Spinal cord (tissue), 10 donors: ENCODE data around the gene ADI1. TPM values are rescaled to one million over a fixed set of nuclear protein-coding genes. Genes with fewer than 3 reads are reported as not detected.
"Not testable (repeated sequence)": the region's sequence is repeated elsewhere in the genome, so short reads cannot be mapped to it uniquely, and the experiment has no call there.

Source experiments
- DNase-seq, 6 donors: peaks; one replicate each; pipeline versions ENCODE4 v3.0.0 to v3.0.0-alpha.2; 2013 to 2015; ENCODE audit warnings: low spot score in 6 of 6, low read depth in 4 of 6
- H3K27ac ChIP-seq: one replicate; pipeline ENCODE4 v1.5.1; 2013; ENCODE audit warnings: low read depth, low read length, control low read depth
- H3K27me3 ChIP-seq: one replicate; pipeline ENCODE4 v1.6.1; 2013; ENCODE audit warnings: low read length; ENCODE audit not compliant: control insufficient read depth, insufficient read depth
- H3K36me3 ChIP-seq: one replicate; pipeline ENCODE4 v1.6.1; 2013; ENCODE audit warnings: low read length; ENCODE audit not compliant: control insufficient read depth, insufficient read depth
- H3K4me1 ChIP-seq: one replicate; pipeline ENCODE4 v1.6.1; 2013; ENCODE audit warnings: low read length; ENCODE audit not compliant: control insufficient read depth, insufficient read depth
- H3K4me3 ChIP-seq: one replicate; pipeline ENCODE4 v1.5.1; 2013; ENCODE audit warnings: low read depth, low read length, control low read depth
- H3K9me3 ChIP-seq: one replicate; pipeline ENCODE4 v1.6.1; 2013; ENCODE audit warnings: low read length; ENCODE audit not compliant: control insufficient read depth, insufficient read depth
- WGBS: methylation state at CpG from one replicate; pipeline ENCODE4 v1.1.5; 2013; ENCODE audit warnings: missing lambda C conversion rate; ENCODE audit not compliant: insufficient coverage; 5-methylcytosine and 5-hydroxymethylcytosine counted together
- polyA plus RNA-seq, 2 donors: library from polyadenylated mRNA; unstranded; fragments of 120-200 nt; gene quantifications; one replicate each; pipeline ENCODE4 v1.2.1, GENCODE V29; 2013; ENCODE audit not compliant: insufficient read length in 2 of 2
- total RNA-seq, 2 donors: library from RNA; depleted of rRNA in 1 of 2; stranded (reverse); fragments of 120-200 nt in 1 of 2; fragments of >200 nt in 1 of 2; gene quantifications; one replicate each; pipeline versions ENCODE4 v1.2.3 to v1.2.4, GENCODE V29; 2013 to 2014
- donor health status: healthy.

Gene ADI1
- total and polyA plus RNA-seq, 4 donors, result 28.8 to 84.4 (median 43.1) TPM

DNA sequence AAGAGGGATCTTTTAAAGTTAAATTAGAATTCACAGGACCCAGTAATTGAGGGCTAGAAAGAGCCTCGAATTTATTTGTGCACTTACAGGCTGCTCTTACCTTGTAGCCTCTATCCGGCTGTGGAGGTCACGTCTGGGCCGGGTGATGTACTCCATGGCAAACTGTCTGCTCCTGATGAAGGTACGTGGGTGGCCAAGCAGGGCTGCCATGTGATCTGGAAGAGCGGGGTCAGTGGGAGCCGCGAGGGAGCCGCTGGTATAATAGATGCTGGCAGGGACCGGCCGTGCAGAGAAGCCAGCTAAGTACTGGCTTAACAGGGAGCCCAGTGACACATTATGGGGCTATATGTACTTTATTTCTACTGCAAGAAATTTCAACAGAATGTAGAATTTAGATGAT, 59.2 kb downstream of the ADI1 start:
- Histone ChIP-seq H3K4me1 (peaks cover 44% of the 10 kb centered on the region), H3K4me3 (no peak overlapping the region), H3K27ac (no peak overlapping the region), H3K9me3 (no peaks in the 10 kb centered on the region), H3K36me3 (peaks cover 69% of the 10 kb centered on the region), H3K27me3 (no peaks in the 10 kb centered on the region)
- DNase-seq, result peak in 1 of 6 donors; percentile 68
- 36% methylated on average over 11 of the region's 11 CpGs for WGBS

- Histone ChIP-seq H3K4me1 (peaks cover 42% of the 10 kb centered on the region), H3K4me3 (no peak overlapping the region), H3K9me3 (no peaks in the 10 kb centered on the region), H3K36me3 (peaks cover 69% of the 10 kb centered on the region), H3K27me3 (no peaks in the 10 kb centered on the region), H3K27ac (no peak overlapping the region)
- 81% methylated on average over 25 of the region's 25 CpGs for WGBS
- DNase-seq, result no peak
Measured at GRCh38 chr2:3459185-3460015, 59.9 kb downstream of the ADI1 start.

- no peaks in the 10 kb centered on the region for H3K27me3 ChIP-seq
- WGBS, result 82% methylated on average over 5 of the region's 10 CpGs
- no peaks in the 10 kb centered on the region for H3K9me3 ChIP-seq
- H3K27ac ChIP-seq, result no peak overlapping the region
- peaks cover 64% of the 10 kb centered on the region for H3K36me3 ChIP-seq
- H3K4me3 ChIP-seq, result no peak overlapping the region
- DNase-seq, result no peak
- H3K4me1 ChIP-seq, result peaks cover 43% of the 10 kb centered on the region
Measured at GRCh38 chr2:3458396-3459184, 60.7 kb downstream of the ADI1 start.

DNA sequence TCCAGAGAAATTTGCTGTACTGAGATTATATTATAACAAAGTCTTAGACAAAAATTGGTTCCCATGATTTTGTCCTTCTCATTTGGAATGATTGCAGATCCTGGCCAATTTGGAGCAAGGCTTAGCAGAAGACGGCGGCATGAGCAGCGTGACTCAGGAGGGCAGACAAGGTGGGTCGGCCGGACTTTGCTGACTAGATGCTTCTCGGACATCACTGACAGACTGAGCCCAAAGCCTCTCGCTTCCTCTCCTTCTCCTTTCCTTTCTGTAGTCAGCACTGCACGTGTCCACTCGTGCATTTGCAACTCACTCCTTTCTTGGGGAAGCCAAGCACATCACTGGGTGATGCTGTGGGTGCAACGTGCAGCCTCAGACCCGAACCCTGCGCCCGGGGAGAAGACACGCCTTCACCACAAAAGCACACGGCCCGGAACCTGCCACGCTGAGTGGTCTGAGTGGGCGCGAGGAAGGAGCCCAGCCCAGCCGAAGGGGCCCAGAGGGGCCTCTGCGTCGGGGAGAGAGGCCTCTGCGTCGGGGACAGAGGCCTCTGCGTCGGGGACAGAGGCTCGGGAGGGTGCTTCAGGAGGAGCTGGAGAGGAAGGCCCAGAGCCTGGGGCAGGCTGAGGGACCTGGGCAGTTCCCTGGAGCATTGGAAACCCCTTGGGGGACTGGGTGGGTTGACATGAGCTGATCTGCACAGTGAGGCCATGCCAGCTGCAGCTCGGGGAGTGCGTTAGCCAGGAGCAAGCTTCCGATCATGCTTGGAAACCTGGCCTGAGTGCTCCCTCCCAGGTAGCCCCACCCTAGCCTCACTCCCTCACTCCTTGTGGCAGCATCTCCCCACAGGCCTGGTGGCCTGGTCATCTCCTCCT, 61.6 kb downstream of the ADI1 start:
- Histone ChIP-seq H3K27me3 (no peaks in the 10 kb centered on the region), H3K4me1 (peaks cover 51% of the 10 kb centered on the region), H3K4me3 (no peak overlapping the region), H3K27ac (no peak overlapping the region), H3K36me3 (peaks cover 64% of the 10 kb centered on the region), H3K9me3 (no peaks in the 10 kb centered on the region)
- WGBS, result 89% methylated on average over 30 of the region's 30 CpGs
- DNase-seq, result no peak

GRCh38 chr2:3456125-3456524, 63.2 kb downstream of the ADI1 start:
- peaks cover 62% of the 10 kb centered on the region for H3K36me3 ChIP-seq
- WGBS, result 98% methylated on average over 8 of the region's 14 CpGs

DNA sequence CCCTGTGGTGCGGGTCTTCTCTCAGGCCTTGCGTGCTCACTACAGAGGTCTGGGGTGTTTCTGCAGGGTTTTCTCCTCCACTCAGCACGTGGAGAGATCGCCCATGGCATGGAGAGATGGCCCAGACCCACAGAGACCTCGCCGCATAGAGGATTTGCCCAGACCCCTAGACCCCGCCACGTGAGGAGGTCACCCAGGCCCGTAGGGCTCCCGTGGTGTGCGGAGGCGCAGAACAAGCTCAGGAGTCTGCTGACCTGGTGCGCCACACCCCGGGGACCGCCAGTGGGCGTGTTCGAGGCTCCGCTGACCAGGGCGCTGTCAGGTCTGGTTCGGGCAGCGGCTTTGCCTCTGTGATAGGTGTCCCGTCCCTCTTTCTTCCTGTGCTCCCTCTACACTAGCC, 64.5 kb downstream of the ADI1 start:
- H3K36me3 ChIP-seq, result peaks cover 63% of the 10 kb centered on the region
- H3K4me1 ChIP-seq, result peaks cover 45% of the 10 kb centered on the region
- DNase-seq, result no peak
- H3K27ac ChIP-seq, result no peak overlapping the region
- WGBS, result 98% methylated on average over 19 of the region's 22 CpGs
- H3K9me3 ChIP-seq, result no peaks in the 10 kb centered on the region
- H3K27me3 ChIP-seq, result no peaks in the 10 kb centered on the region
- no peak overlapping the region for H3K4me3 ChIP-seq

More at GRCh38 chr2:3456125-3456524, 63.2 kb downstream of the ADI1 start:
- Histone ChIP-seq H3K9me3 (no peaks in the 10 kb centered on the region), H3K27me3 (no peaks in the 10 kb centered on the region), H3K27ac (no peak overlapping the region), H3K4me3 (no peak overlapping the region), H3K4me1 (peaks cover 48% of the 10 kb centered on the region)
- no peak for DNase-seq

- 51% methylated on average over 4 of the region's 6 CpGs for WGBS
- H3K4me3 ChIP-seq, result not testable (repeated sequence)
- peaks cover 56% of the 10 kb centered on the region for H3K36me3 ChIP-seq
Measured at GRCh38 chr2:3454005-3454404, 65.3 kb downstream of the ADI1 start.

GRCh38 chr2:3453190-3453999, 65.9 kb downstream of the ADI1 start:
- Histone ChIP-seq H3K9me3 (no peaks in the 10 kb centered on the region), H3K4me1 (peaks cover 38% of the 10 kb centered on the region), H3K36me3 (peaks cover 56% of the 10 kb centered on the region), H3K27ac (no peak overlapping the region), H3K27me3 (no peaks in the 10 kb centered on the region), H3K4me3 (no peak overlapping the region)
- DNase-seq, result peak in 1 of 6 donors; percentile 62
- WGBS, result 48% methylated on average over 15 of the region's 20 CpGs

More at GRCh38 chr2:3454005-3454404, 65.3 kb downstream of the ADI1 start:
- H3K27ac ChIP-seq, H3K9me3 ChIP-seq, H3K27me3 ChIP-seq, DNase-seq: not testable (repeated sequence)
- H3K4me1 ChIP-seq, result peaks cover 37% of the 10 kb centered on the region
